Measurements from ENCODE around the gene TMTC4.
A peak's percentile ranks its signal among the peaks of the same experiment; 100 is the strongest.
"Not testable (repeated sequence)": the region's sequence is repeated elsewhere in the genome, so short reads cannot be mapped to it uniquely, and the experiment has no call there.

Gene TMTC4

GRCh38 chr13:100580045-100580444, 94.5 kb downstream of the TMTC4 start:
- no peak for DNase-seq

- not testable (repeated sequence) for DNase-seq
These were observed 97.4 kb downstream of the TMTC4 start for GRCh38 chr13:100577239-100577638.

- DNase-seq, result peak; percentile 77
These were observed 101.5 kb downstream of the TMTC4 start for GRCh38 chr13:100573121-100573520.

GRCh38 chr13:100566543-100566942, 108.1 kb downstream of the TMTC4 start:
- no peak for DNase-seq

GRCh38 chr13:100565286-100565685, 109.3 kb downstream of the TMTC4 start:
- DNase-seq, result no peak

GRCh38 chr13:100564444-100565223, 110.0 kb downstream of the TMTC4 start:
- no peak for DNase-seq

- no peak for DNase-seq
These were observed 110.8 kb downstream of the TMTC4 start for GRCh38 chr13:100563779-100564178.

GRCh38 chr13:100561599-100562204, 112.9 kb downstream of the TMTC4 start:
- DNase-seq, result no peak

- DNase-seq, result no peak
These were observed 113.5 kb downstream of the TMTC4 start for GRCh38 chr13:100561158-100561499.

GRCh38 chr13:100560498-100561157, 114.0 kb downstream of the TMTC4 start:
- DNase-seq, result no peak

GRCh38 chr13:100559886-100560285, 114.7 kb downstream of the TMTC4 start:
- no peak for DNase-seq

Measured in fibroblast of upper back skin (primary cell).